Spleen (tissue), 13 donors: ENCODE data around the gene ZNF699. TPM values are rescaled to one million over a fixed set of nuclear protein-coding genes. Genes with fewer than 3 reads are reported as not detected.

Source experiments
- DNase-seq: peaks from one replicate; pipeline ENCODE4 v3.0.0-alpha.2; 2020
- H3K27ac ChIP-seq, 8 donors: fragments of 200-600 bp; sonication (generic) in 7 of 8; 1 replicate in 4 of 8; 2 replicates in 4 of 8; pipeline versions ENCODE4 v1.5.0 to v1.8.0; 2016 to 2021; ENCODE audit warnings: inconsistent platforms in 4 of 8, mild to moderate bottlenecking in 4 of 8, moderate library complexity in 1 of 8
- H3K27me3 ChIP-seq, 7 donors: fragments of 200-600 bp; sonication (generic) in 6 of 7; replicated peaks in 1 of 7; 1 replicate in 4 of 7; 2 replicates in 3 of 7; pipeline versions ENCODE4 v1.5.0 to v1.8.0; 2016 to 2021; ENCODE audit warnings: inconsistent platforms in 3 of 7, mild to moderate bottlenecking in 1 of 7
- H3K36me3 ChIP-seq, 6 donors: fragments of 200-600 bp; sonication (generic) in 5 of 6; 1 replicate in 4 of 6; 2 replicates in 2 of 6; pipeline versions ENCODE4 v1.5.0 to v1.8.0; 2016 to 2021; ENCODE audit warnings: inconsistent platforms in 2 of 6
- H3K4me1 ChIP-seq, 6 donors: fragments of 200-600 bp; sonication (generic) in 5 of 6; 1 replicate in 3 of 6; 2 replicates in 3 of 6; pipeline versions ENCODE4 v1.5.0 to v1.8.0; 2016 to 2021; ENCODE audit warnings: inconsistent platforms in 3 of 6
- H3K4me3 ChIP-seq, 8 donors: fragments of 200-600 bp; sonication (generic) in 7 of 8; 1 replicate in 4 of 8; 2 replicates in 4 of 8; pipeline versions ENCODE4 v1.5.0 to v1.8.0; 2016 to 2021; ENCODE audit warnings: inconsistent platforms in 4 of 8, mild to moderate bottlenecking in 4 of 8, moderate library complexity in 2 of 8
- H3K9me3 ChIP-seq, 8 donors: fragments of 200-600 bp; sonication (generic) in 7 of 8; 1 replicate in 4 of 8; 2 replicates in 4 of 8; pipeline versions ENCODE4 v1.5.0 to v1.8.0; 2016 to 2021; ENCODE audit warnings: inconsistent platforms in 4 of 8
- CTCF ChIP-seq, 11 experiments: fragments of 200-600 bp in 7 of 11; fragments of 450-650 bp in 4 of 11; sonication (generic) in 4 of 11; IDR thresholded peaks in 8 of 11; conservative IDR thresholded peaks in 3 of 11; 1 replicate in 7 of 11; 2 replicates in 4 of 11; pipeline versions ENCODE4 v1.4.0 to v1.8.0; 2016 to 2021; ENCODE audit warnings: antibody characterized with exemption in 11 of 11, inconsistent platforms in 4 of 11, mild to moderate bottlenecking in 1 of 11
- POLR2A ChIP-seq, 3 donors: fragments of 450-650 bp; IDR thresholded peaks; one replicate each; pipeline ENCODE4 v1.5.1; 2017; ENCODE audit warnings: antibody characterized with exemption in 3 of 3, mild to moderate bottlenecking in 1 of 3
- POLR2AphosphoS5 ChIP-seq, 3 donors: sonication (generic); formaldehyde crosslinking; IDR thresholded peaks; one replicate each; pipeline ENCODE4 v1.5.1; 2017; ENCODE audit warnings: antibody characterized with exemption in 3 of 3
- WGBS, 5 donors: extraction: QIAGEN DNeasy Blood & Tissue Kit in 3 of 5; methylation state at CpG; one replicate each; pipeline versions ENCODE4 v1.1.5 to v1.1.7; 2013 to 2018; 5-methylcytosine and 5-hydroxymethylcytosine counted together
- intact Hi-C: fragments of 100-400 bp; cut with DNase I; formaldehyde crosslinking; loops from one replicate; pipeline ENCODE4 v1.15.0; 2023; ENCODE audit warnings: low total_unique reads
- long read RNA-seq, 2 donors: transcript quantifications; one replicate each; lab custom pipeline, GENCODE V29; 2026
- polyA plus RNA-seq, 3 donors: library from polyadenylated mRNA; stranded (reverse); fragments of 200-250 nt; gene quantifications; one replicate each; pipeline ENCODE4 v1.2.1, GENCODE V29; 2013
- total RNA-seq, 7 donors: library from RNA; depleted of rRNA in 3 of 7; stranded (reverse); fragments of >200 nt in 3 of 7; fragmentation: NEBNext Ultra II Directional in 4 of 7; extraction: Animal tissue kit (Norgen Biotek cat#: 25700) in 4 of 7; gene quantifications; one replicate each; pipeline versions ENCODE4 v1.1.0 to v1.2.1, GENCODE V29; 2016 to 2021
- donor health status: healthy with polysubstance abuse.
- donor health status: DM: no; HTN: no; CAD: no; lungs with moderate emphysema.
- donor health status: DM: no; HTN: no; CAD: no.
- donor health status: Bipolar disorder and iron deficiency.
- donor health status: healthy.
- donor health status: DM: no; HTN: no; CAD: no.
- donor health status: DM: yes; HTN: yes; CAD: no.

Gene ZNF699
- total RNA-seq = 10 to 100 TPM in 5 of 7 donors, 1 to 10 TPM in 2; 7.7 to 16.2 (median 10.6) TPM
- 1 to 10 TPM in 2 of 3 donors, under 1 TPM in 1; 0.67 to 1.4 (median 1.1) TPM for polyA plus RNA-seq
- long read RNA-seq, donor 1, partial matches to known transcripts = 0 of 1 reads
- long read RNA-seq, donor 1, other reads (novel, unspliced or antisense) = 0 of 1 reads
- long read RNA-seq, donor 2 = 0 reads

GRCh38 chr19:9309139-9309973 lies at the start of gene ZNF699:
Gene ZNF699, minus strand, starts transcription at chr19:9309838. Its CDS starts 4,719 bp downstream, at chr19:9305119.
- peak within 1 kb of the TSS; percentile 93 to 99 (median 98) for H3K27ac ChIP-seq
- intact Hi-C loops = loop anchor here (10.0 kb wide), 1 partner anchor 125 kb away; the partner anchor contains the start of gene ZNF266
- DNase-seq = peak; percentile 99
- H3K27me3 ChIP-seq = no peaks in the 10 kb centered on the region
- peak within 1 kb of the TSS; percentile 46 to 88 (median 72) for H3K4me3 ChIP-seq
- TF ChIP-seq POLR2AphosphoS5 (IDR thresholded peaks at IDR 0.05) (peak; percentile 94 to 98 (median 96)), CTCF (IDR thresholded peaks at IDR 0.05 in 8 of 11, conservative IDR thresholded peaks at IDR 0.05 in 3 of 11) (peak in 1 of 11 experiments; percentile 17), POLR2A (IDR thresholded peaks at IDR 0.05) (peak in 2 of 3 donors; percentile 35 to 46)
- WGBS, 5 donors = 0 to 2% (median 1%) methylated on average over 19 to 63 of the region's 63 CpGs
- peaks cover 0 to 64% (median 41%) of the 10 kb centered on the region in 8 donors for H3K9me3 ChIP-seq
- H3K36me3 ChIP-seq = peaks cover 4 to 28% (median 8%) of the 10 kb centered on the region in 6 donors
- H3K4me1 ChIP-seq = peaks cover 9 to 35% (median 25%) of the 10 kb centered on the region in 6 donors

GRCh38 chr19:9354651-9355050 lies 45.0 kb upstream of the ZNF699 start:
- H3K27ac ChIP-seq = no peak overlapping the region
- no peak for DNase-seq
- no peak for TF ChIP-seq POLR2A (IDR thresholded peaks at IDR 0.05)
- no peak for TF ChIP-seq CTCF (IDR thresholded peaks at IDR 0.05 in 8 of 11, conservative IDR thresholded peaks at IDR 0.05 in 3 of 11)
- no peak for TF ChIP-seq POLR2AphosphoS5 (IDR thresholded peaks at IDR 0.05)
- intact Hi-C loops = no loop called here
- H3K27me3 ChIP-seq = no peaks in the 10 kb centered on the region
- WGBS, 5 donors = 83 to 100% (median 87%) methylated on average over 2 of the region's 2 CpGs
- H3K9me3 ChIP-seq = peaks cover 43 to 100% (median 100%) of the 10 kb centered on the region in 8 donors
- no peaks in the 10 kb centered on the region for H3K4me1 ChIP-seq
- no peak overlapping the region for H3K4me3 ChIP-seq
- H3K36me3 ChIP-seq = peaks cover 0 to 85% (median 5%) of the 10 kb centered on the region in 6 donors

GRCh38 chr19:9353011-9353410 lies 43.4 kb upstream of the ZNF699 start:
- Histone ChIP-seq H3K4me3 (no peak overlapping the region), H3K36me3 (peaks cover 0 to 83% (median 7%) of the 10 kb centered on the region in 6 donors), H3K4me1 (no peaks in the 10 kb centered on the region), H3K27ac (no peak overlapping the region), H3K9me3 (peaks cover 47 to 100% (median 100%) of the 10 kb centered on the region in 8 donors), H3K27me3 (no peaks in the 10 kb centered on the region)
- intact Hi-C loops = no loop called here
- TF ChIP-seq CTCF (IDR thresholded peaks at IDR 0.05 in 8 of 11, conservative IDR thresholded peaks at IDR 0.05 in 3 of 11) (no peak), POLR2AphosphoS5 (IDR thresholded peaks at IDR 0.05) (no peak), POLR2A (IDR thresholded peaks at IDR 0.05) (no peak)
- no peak for DNase-seq

- Histone ChIP-seq H3K27me3 (no peaks in the 10 kb centered on the region), H3K9me3 (peaks cover 49 to 100% (median 100%) of the 10 kb centered on the region in 8 donors), H3K4me1 (no peaks in the 10 kb centered on the region), H3K4me3 (no peak overlapping the region), H3K27ac (no peak overlapping the region), H3K36me3 (peaks cover 0 to 83% (median 4%) of the 10 kb centered on the region in 6 donors)
- no peak for DNase-seq
- WGBS, 5 donors = 95 to 100% (median 98%) methylated on average over 2 of the region's 2 CpGs
- intact Hi-C loops = no loop called here
- no peak for TF ChIP-seq CTCF (IDR thresholded peaks at IDR 0.05 in 8 of 11, conservative IDR thresholded peaks at IDR 0.05 in 3 of 11)
- TF ChIP-seq POLR2A (IDR thresholded peaks at IDR 0.05) = no peak
- TF ChIP-seq POLR2AphosphoS5 (IDR thresholded peaks at IDR 0.05) = no peak
Observed at GRCh38 chr19:9352505-9352904, 42.9 kb upstream of the ZNF699 start.
